NCI-H2227 (cell line): Measurements from ENCODE around the gene STX16.

Experiments used
- DNase-seq: peaks from one replicate; lab custom pipeline; 2025; ENCODE audit not compliant: unreplicated experiment; lab: John Stamatoyannopoulos, UW

Gene STX16

DNA sequence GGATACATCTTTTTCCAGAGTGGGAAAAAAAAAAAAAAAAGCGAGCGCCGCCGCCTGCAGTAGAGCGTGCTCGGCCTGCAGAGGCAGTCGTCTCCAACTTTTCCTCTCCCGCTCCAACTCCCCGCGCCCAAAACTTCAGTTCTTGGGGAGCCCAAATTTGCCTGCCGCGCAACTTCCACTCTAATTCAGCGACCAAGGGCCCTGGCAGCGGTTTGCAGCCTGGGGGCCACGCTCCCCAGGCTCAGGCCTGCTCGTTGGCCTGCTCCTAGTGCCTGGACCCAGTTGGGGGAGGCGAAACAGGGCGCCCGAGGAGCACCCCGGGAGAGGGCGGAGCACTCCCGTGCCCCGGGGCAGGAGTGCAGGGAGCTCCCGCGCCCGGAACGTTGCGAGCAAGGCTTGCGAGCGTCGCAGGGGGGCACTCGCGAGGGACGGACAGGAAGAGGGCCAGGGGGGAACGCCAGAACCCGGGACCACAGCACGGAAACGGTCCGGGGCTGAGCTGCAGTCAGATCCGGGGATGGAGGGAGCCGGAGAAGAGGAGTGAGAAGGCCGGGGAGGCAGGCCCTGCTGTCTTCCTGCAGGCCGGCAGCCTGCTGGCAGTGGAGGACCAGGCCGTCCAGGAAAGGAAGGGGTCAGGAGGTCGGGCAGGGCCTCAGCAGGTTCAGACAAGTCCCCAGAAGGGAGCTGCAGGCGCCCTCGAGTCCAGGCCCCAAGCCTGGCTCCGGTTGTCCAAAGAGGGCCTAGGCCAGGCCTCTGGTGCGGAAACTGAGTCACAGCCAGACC lies at the start of gene STX16:
STX16 (plus strand) TSS at position 508 of the 783 bp plus-strand sequence. CDS start 724 bp downstream, outside the sequence.
- DNase-seq: peak; percentile 95

DNA sequence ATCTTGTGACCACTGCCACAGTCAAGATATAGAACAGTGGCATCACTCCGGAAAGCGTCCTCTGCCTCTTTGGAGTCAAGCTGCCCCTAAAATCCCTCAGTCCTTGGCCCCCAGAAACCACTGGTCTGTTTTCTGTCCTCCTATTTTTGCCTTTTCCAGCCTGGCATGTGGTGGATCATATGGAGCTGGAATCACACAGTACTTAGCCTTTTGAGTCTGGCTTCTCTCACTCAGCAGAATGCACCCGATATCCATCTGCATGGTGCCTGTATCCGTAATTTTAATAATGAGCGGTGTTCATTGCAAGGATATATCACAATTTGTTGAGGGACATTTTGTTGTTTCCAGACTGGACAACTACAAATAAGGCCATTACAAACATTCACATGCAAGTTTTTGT lies 49.0 kb upstream of the STX16 start:
- DNase-seq: no peak

GRCh38 chr20:58603721-58604120 lies 47.4 kb upstream of the STX16 start:
- DNase-seq: no peak

- no peak for DNase-seq
These were observed 46.8 kb upstream of the STX16 start for GRCh38 chr20:58604128-58604881.

DNA sequence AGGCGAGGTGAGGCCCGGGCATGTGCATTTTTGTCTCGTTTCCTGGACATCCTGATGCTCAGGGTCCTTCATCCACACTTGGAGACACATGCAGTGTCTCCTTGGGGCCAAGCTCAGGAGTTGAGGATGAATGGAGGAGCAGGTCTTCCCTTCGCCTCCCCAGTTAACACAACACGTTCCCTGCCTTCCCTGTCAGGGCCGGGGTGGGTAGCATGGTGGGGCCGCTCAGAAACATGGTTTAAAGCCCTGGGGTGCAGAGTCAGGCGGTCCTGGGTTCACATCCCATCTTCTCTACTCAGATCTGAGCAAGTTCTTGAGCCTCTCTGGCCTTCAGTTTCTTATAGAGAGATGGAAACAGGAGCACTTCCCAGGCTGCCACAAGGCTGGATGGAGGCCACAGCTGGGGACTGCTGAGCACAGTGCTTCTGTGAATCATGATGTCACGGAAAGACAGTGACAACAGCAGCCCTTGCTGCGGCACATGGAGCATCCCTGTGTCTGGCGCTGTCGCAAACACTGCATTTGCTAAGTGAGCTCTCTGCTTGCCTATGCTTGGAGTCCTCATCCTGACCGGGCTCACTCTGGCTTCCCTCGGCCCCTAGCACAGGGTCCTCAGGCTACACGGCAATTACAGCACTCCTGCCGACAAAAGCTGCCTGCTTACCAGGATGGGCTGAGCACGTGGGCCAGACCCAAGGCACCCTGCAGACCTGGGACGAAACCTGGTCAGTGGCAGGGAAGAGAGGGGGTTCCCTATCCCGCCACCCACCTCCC lies 45.6 kb upstream of the STX16 start:
- peak; percentile 13 for DNase-seq

DNA sequence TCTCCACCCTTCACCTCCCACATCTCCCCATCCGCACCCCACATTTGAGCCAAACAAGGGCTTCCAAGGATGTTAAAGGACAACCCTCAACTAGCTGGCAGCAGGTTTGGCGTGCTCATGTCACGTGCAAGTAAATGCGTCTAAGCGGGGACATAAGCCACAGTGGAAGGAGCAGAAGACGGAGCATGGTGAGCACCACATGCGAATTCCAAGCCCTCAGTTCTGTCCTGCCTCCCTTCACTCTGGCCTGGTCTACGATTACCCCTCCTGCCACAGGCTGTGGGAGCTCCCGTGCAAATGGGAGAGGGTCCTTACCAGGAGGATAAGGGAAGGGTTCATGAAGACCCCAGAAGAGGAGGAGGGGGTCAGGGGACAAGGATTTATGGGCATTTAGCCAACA lies 44.9 kb upstream of the STX16 start:
- DNase-seq: no peak

GRCh38 chr20:58608096-58608840 lies 42.8 kb upstream of the STX16 start:
- no peak for DNase-seq

DNA sequence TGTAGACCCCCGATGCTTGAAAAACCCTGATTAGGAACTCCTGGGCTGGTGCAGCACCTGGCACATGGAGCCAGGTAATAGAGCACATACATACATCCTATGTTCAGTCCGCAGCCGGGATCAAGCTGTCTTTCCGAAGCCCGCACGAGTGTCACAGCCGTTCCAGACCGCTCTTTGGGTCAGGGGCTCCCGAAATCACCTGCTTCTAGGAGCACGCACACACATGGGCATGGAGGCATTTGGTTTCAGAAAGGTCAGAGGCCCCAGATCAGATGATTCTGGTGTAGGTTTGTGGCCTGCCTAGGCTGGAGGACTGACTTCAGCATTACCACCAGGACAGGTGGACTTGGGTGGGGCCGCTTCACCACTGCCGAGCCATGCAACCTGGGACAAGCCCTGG lies 42.1 kb upstream of the STX16 start:
- DNase-seq: no peak

GRCh38 chr20:58610071-58610800 lies 40.8 kb upstream of the STX16 start:
- no peak for DNase-seq

- DNase-seq: no peak
These were observed 40.3 kb upstream of the STX16 start for GRCh38 chr20:58610811-58611210.

DNA sequence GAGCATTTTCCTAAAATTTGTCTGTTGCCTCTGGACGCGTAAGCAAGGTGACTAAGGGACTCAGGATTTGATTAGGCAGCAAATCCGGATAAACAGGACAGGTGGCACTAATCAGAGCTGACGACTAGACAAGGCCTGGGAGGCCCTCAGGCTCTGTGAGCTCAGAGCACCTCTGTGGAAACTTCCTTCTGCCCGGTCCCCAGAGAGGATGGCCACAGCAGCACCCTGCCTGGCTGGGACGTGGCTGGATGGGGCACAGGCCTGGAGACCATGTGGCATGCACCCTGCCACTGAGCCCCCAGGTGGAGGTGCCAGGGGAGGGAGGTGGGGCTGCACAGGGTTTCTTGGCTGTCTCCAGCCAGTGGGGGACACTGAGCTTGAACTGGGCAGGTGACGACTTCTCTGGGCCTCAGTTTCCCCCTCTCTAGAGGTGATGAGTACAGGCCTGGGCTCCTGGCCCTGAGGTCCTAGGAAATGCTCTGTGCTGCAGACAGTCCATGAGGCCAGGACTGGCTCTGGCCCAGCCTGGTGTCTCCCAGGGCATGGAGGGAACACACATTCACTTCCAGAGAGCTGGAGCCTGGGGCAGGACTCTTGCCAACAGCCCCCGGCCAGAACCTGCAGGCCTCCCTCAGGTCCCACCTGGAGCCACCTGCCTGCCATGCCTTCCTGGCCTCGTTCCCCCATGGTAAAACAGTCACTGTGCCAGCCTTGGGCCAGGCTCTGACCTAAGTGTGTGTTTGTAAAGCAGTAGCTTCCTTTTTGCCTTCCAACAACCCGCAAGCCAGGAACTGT lies 39.6 kb upstream of the STX16 start:
- no peak for DNase-seq

DNA sequence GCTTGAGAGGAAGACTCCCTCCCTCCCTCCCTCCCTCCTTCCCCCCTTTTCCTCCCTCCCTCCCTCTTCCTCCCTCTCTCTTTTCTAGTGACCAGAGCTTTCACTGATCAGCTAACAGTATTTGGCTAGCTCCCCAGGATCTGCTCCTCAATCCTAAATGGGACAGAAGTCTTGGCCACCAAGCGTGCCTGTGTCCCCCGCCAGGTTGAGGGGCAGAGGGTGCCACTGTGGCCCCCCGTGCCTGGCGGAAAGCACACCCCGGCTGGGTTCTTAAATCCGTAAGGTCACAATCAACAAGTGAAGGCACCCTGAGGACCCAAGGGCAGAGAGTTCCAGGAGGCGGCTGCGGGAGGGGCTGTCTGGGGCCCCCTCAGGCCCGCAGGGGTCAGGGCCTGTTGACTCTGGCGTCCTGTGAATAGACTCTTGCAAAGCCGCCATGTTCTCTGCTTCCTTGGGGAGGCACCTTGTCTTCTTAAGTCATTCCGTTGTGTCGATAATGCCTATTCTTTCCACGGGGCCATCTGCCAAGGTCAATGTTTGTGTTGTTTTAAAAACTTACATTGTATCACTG lies 38.9 kb upstream of the STX16 start:
- DNase-seq: no peak

DNA sequence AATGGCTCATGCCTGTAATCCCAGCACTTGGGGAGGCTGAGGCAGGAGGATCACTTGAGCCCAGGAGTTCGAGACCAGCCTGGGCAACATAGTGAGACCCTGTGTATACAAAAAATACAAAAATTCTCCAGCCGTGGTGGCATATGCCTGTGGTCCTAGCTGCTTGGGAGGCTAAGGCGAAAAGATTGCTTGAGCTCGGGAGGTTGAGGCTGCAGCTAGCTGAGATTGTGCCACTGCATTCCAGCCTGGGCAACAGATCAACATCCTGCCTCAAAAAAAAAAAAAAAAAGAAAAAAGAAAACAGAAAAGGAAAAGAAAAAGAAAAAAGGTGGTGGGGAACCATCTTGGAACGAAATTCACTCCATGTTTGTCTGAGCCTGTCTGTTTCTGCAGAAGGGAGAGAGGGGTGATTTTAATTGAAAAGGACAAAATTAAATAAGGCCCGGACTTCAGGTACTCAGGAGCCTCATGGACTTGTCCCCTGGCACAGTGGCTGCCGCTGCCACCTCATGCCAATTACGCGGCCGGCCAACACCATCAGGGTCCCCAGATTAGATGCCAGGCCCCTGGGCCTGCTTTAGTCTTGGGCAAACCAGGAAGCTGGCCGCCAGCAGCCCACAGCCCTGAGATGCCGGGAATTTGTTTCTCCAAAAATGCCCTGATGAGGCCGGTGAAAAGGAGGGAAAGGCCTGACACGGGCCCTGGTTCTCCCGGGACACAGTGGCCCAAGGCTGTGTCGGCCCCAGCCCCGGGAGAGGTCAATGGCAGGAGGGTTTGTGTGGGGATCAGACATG lies 37.8 kb upstream of the STX16 start:
- DNase-seq: no peak

DNA sequence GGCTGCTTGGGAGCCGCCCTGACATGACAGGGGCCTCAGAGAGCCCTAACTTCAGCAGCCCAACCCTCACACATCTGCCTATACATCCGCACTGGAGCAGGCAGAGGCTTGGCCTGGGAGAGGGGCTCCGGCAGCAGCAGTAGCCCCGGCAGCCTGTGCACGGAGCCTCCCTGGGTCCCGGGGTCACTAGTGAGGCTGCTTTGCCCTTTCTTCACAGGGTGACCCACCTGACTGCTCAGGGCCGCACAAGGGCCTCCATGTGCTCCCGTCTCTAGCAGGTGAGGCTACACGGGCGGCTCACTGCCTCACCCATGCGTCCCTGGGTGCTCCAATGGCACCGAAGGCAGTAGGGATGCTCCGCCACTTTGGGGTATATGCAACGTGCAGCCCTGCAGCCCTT lies 36.7 kb upstream of the STX16 start:
- DNase-seq: no peak

- DNase-seq: no peak
These were observed 35.9 kb upstream of the STX16 start for GRCh38 chr20:58614984-58615760.

GRCh38 chr20:58616411-58616810 lies 34.7 kb upstream of the STX16 start:
- DNase-seq: no peak

GRCh38 chr20:58617158-58617557 lies 33.9 kb upstream of the STX16 start:
- no peak for DNase-seq
